ENCODE data around the gene TNFSF4.

- no peak for TF ChIP-seq POLR2A (IDR thresholded peaks at IDR 0.05; ENCODE audit: low read length)
- no peak for TF ChIP-seq GATA1 (IDR thresholded peaks at IDR 0.05; ENCODE audit: low read depth, low read length)
These were observed 38.8 kb upstream of the TNFSF4 start for GRCh38 chr1:173245892-173246291.
